Esophagus muscularis mucosa (tissue), 4 donors: ENCODE results near the gene RTRAF. TPM values are rescaled to one million over a fixed set of nuclear protein-coding genes. Genes with fewer than 3 reads are reported as not detected.
A peak's percentile ranks its signal among the peaks of the same experiment; 100 is the strongest.

Experiments
- DNase-seq: peaks from one replicate; pipeline ENCODE4 v3.0.0-alpha.2; 2017; ENCODE audit errors: extremely low spot score
- H3K27ac ChIP-seq, 4 donors: fragments of 200-600 bp; sonication (generic); replicated peaks in 1 of 4; 1 replicate in 3 of 4; 2 replicates in 1 of 4; pipeline ENCODE4 v1.5.1; 2016 to 2019; ENCODE audit warnings: mild to moderate bottlenecking in 1 of 4
- H3K27me3 ChIP-seq, 4 donors: fragments of 200-600 bp; sonication (generic); one replicate each; pipeline versions ENCODE4 v1.5.1 to v1.6.0; 2016 to 2019
- H3K36me3 ChIP-seq, 4 donors: fragments of 200-600 bp; sonication (generic); one replicate each; pipeline ENCODE4 v1.5.1; 2016 to 2019
- H3K4me1 ChIP-seq, 4 donors: fragments of 200-600 bp; sonication (generic); one replicate each; pipeline ENCODE4 v1.5.1; 2016 to 2019
- H3K4me3 ChIP-seq, 4 donors: fragments of 200-600 bp; sonication (generic); 1 replicate in 2 of 4; 2 replicates in 2 of 4; pipeline ENCODE4 v1.5.1; 2016 to 2019; ENCODE audit warnings: mild to moderate bottlenecking in 4 of 4, moderate library complexity in 1 of 4
- H3K9me3 ChIP-seq, 4 donors: fragments of 200-600 bp; sonication (generic); 1 replicate in 3 of 4; 2 replicates in 1 of 4; pipeline ENCODE4 v1.5.1; 2016 to 2019
- CTCF ChIP-seq, 3 experiments: fragments of 200-600 bp in 2 of 3; fragments of 450-650 bp in 1 of 3; sonication (generic) in 2 of 3; IDR thresholded peaks; one replicate each; pipeline ENCODE4 v1.5.1; 2017 to 2019; ENCODE audit warnings: antibody characterized with exemption in 3 of 3, mild to moderate bottlenecking in 2 of 3, moderate library complexity in 1 of 3
- EP300 ChIP-seq: sonication (generic); formaldehyde crosslinking; IDR thresholded peaks from one replicate; pipeline ENCODE4 v1.6.1; 2017; ENCODE audit warnings: antibody characterized with exemption
- POLR2A ChIP-seq: fragments of 450-650 bp; IDR thresholded peaks from one replicate; pipeline ENCODE4 v1.6.1; 2017; ENCODE audit warnings: antibody characterized with exemption, moderate library complexity, mild to moderate bottlenecking, low read depth
- POLR2AphosphoS5 ChIP-seq, 2 donors: sonication (generic); formaldehyde crosslinking; IDR thresholded peaks; one replicate each; pipeline ENCODE4 v1.6.1; 2017; ENCODE audit warnings: antibody characterized with exemption in 2 of 2
- WGBS: methylation state at CpG from one replicate; pipeline ENCODE4 v1.1.5; 2018; 5-methylcytosine and 5-hydroxymethylcytosine counted together
- intact Hi-C: fragments of 100-400 bp; cut with DNase I; formaldehyde crosslinking; loops from one replicate; pipeline ENCODE4 v1.15.1; 2023
- total RNA-seq, 4 donors: library from RNA; depleted of rRNA; stranded (reverse); fragments of >200 nt; gene quantifications; one replicate each; pipeline versions ENCODE4 v1.1.0 to v1.2.1, GENCODE V29; 2016

RTRAF gene
- total RNA-seq, 4 donors from 2014 or later, result 66.4 to 122 (median 70.1) TPM

GRCh38 chr14:51972566-51972965, 16.8 kb upstream of the RTRAF start:
- WGBS, result 94% methylated on average over 7 of the region's 7 CpGs
- intact Hi-C loops, result loop anchor here (10.0 kb wide), 1 partner anchor 108 kb away; the partner anchor contains the start of gene GNG2
- no peaks in the 10 kb centered on the region for H3K27me3 ChIP-seq
- no peaks in the 10 kb centered on the region for H3K36me3 ChIP-seq
- DNase-seq, result no peak
- TF ChIP-seq EP300 (no peak), POLR2A (no peak), CTCF (IDR thresholded peaks at IDR 0.05) (no peak), POLR2AphosphoS5 (IDR thresholded peaks at IDR 0.05) (no peak)
- no peak overlapping the region for H3K4me3 ChIP-seq
- no peaks in the 10 kb centered on the region for H3K4me1 ChIP-seq
- H3K9me3 ChIP-seq, result no peaks in the 10 kb centered on the region
- no peak overlapping the region for H3K27ac ChIP-seq

- Histone ChIP-seq H3K9me3 (no peaks in the 10 kb centered on the region), H3K36me3 (no peaks in the 10 kb centered on the region), H3K4me1 (peaks cover 0 to 13% (median 7%) of the 10 kb centered on the region in 4 donors), H3K27me3 (no peaks in the 10 kb centered on the region), H3K27ac (no peak overlapping the region), H3K4me3 (no peak overlapping the region)
- DNase-seq, result no peak
- TF ChIP-seq POLR2A (no peak), POLR2AphosphoS5 (IDR thresholded peaks at IDR 0.05) (no peak), CTCF (IDR thresholded peaks at IDR 0.05) (no peak), EP300 (no peak)
- intact Hi-C loops, result loop anchor here (5.0 to 10.0 kb wide), 2 partner anchors 112 to 195 kb away; partner anchors contain the start of gene GNG2
- 95% methylated on average over 5 of the region's 5 CpGs for WGBS
These were observed 12.3 kb upstream of the RTRAF start for GRCh38 chr14:51977075-51977474.

DNA sequence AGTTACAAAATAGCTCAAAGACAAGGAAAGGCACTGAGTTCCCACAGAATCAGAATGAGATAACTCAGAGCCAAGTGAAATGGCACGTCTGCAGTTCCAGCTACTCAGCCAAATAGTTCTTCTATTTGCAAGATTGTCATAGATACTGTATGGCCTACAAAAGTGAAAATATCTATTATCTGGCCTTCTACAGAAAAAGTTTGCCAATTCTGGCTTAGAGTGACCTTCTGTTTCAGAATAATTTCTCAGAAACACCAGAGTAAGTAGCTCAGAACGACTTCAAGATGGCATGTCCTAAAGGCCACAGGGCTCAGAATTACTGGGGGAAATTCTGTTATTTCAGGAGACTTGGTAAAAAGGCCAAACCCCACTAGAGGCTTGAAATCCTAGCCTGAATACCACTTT, 10.7 kb upstream of the RTRAF start:
- intact Hi-C loops, result loop anchor here (5.0 to 10.0 kb wide), 2 partner anchors 114 to 196 kb away; partner anchors contain the start of gene GNG2
- Histone ChIP-seq H3K27ac (peak overlapping the region in 1 of 4 donors; percentile 39), H3K27me3 (no peaks in the 10 kb centered on the region), H3K4me1 (peaks cover 0 to 13% (median 7%) of the 10 kb centered on the region in 4 donors), H3K4me3 (no peak overlapping the region), H3K36me3 (no peaks in the 10 kb centered on the region), H3K9me3 (no peaks in the 10 kb centered on the region)
- no peak for DNase-seq
- TF ChIP-seq EP300 (no peak), CTCF (IDR thresholded peaks at IDR 0.05) (no peak), POLR2AphosphoS5 (IDR thresholded peaks at IDR 0.05) (no peak), POLR2A (no peak)
- 58% methylated on average over 2 of the region's 2 CpGs for WGBS

DNA sequence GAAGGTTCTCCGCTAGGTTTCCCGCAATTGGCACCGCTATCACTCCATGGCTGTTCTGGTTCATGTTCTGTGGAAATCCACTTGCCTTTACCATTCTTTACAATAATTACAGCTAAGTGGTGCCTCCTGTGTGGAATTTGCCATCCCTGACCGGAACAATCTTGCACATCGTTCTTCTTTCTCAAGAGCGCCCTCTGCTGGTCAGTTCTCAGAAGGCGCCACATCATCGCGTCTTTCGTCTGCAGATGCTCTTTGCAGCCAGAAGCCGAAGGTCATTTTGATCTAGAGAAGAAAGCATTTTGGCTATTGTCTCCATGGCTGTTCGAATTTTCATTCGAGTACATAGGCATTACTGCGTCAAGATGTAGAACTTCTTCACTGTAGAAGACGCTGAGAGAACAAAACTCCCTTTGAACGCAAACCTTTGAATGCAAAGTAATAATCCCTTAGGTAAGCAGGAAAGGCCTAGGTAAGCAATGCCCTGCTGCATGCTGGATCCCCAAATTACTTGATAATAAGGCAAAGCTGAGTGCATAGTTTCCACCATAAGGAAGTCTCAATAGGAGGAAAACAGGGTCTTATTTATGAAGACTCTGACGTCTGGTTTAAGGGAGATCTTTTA, 10.1 kb upstream of the RTRAF start:
- intact Hi-C loops, result loop anchor here (5.0 to 10.0 kb wide), 2 partner anchors 114 to 197 kb away; partner anchors contain the start of gene GNG2
- 27% methylated on average over 17 of the region's 17 CpGs for WGBS
- H3K36me3 ChIP-seq, result no peaks in the 10 kb centered on the region
- peaks cover 0 to 13% (median 7%) of the 10 kb centered on the region in 4 donors for H3K4me1 ChIP-seq
- no peaks in the 10 kb centered on the region for H3K9me3 ChIP-seq
- DNase-seq, result peak; percentile 96
- no peaks in the 10 kb centered on the region for H3K27me3 ChIP-seq
- TF ChIP-seq POLR2AphosphoS5 (IDR thresholded peaks at IDR 0.05), result peak in 1 of 2 donors; percentile 53
- TF ChIP-seq CTCF (IDR thresholded peaks at IDR 0.05), result peak in 2 of 3 experiments; percentile 84 to 91
- TF ChIP-seq EP300, result no peak
- no peak overlapping the region for H3K4me3 ChIP-seq
- peak overlapping the region in 1 of 4 donors; percentile 39 for H3K27ac ChIP-seq
